DOHH2 (cell line): Measurements from ENCODE around the gene FHL3.

Experiments
- H3F3A ChIP-seq: fragments of 200-600 bp; sonication (generic), shearing (Covaris generic); 2 replicates; pipeline ENCODE4 v1.6.0; 2016; ENCODE audit warnings: antibody characterized with exemption, mild to moderate bottlenecking; ENCODE audit not compliant: control insufficient read depth, insufficient read depth
- H3K27ac ChIP-seq: fragments of 200-600 bp; sonication (generic); 2 replicates; pipeline ENCODE4 v1.5.1; 2014; ENCODE audit warnings: low read depth, mild to moderate bottlenecking, low read length, moderate library complexity
- H3K27me3 ChIP-seq: fragments of 200-600 bp; sonication (generic); 2 replicates; pipeline ENCODE4 v1.6.1; 2014; ENCODE audit warnings: mild to moderate bottlenecking, low read length, mixed read lengths; ENCODE audit not compliant: control insufficient read depth
- H3K36me3 ChIP-seq: fragments of 200-600 bp; sonication (generic); 2 replicates; pipeline ENCODE4 v1.6.1; 2014; ENCODE audit warnings: mild to moderate bottlenecking, low read length, moderate library complexity, mixed read lengths; ENCODE audit not compliant: control insufficient read depth
- H3K4me1 ChIP-seq: fragments of 200-600 bp; sonication (generic); 2 replicates; pipeline ENCODE4 v1.6.1; 2014; ENCODE audit warnings: mild to moderate bottlenecking, low read length, mixed read lengths; ENCODE audit not compliant: control insufficient read depth
- H3K4me2 ChIP-seq: fragments of 200-600 bp; sonication (generic); 2 replicates; pipeline ENCODE4 v1.6.0; 2014; ENCODE audit warnings: mild to moderate bottlenecking, low read length, moderate library complexity
- H3K4me3 ChIP-seq: fragments of 200-600 bp; sonication (generic); 2 replicates; pipeline ENCODE4 v1.5.1; 2014; ENCODE audit warnings: mild to moderate bottlenecking, low read length, mixed read lengths
- H3K79me2 ChIP-seq: fragments of 200-600 bp; sonication (generic); 2 replicates; pipeline ENCODE4 v1.6.1; 2014; ENCODE audit warnings: mild to moderate bottlenecking, low read length, mixed read lengths; ENCODE audit not compliant: control insufficient read depth
- H3K9me2 ChIP-seq: fragments of 200-600 bp; sonication (generic); replicated peaks from 2 replicates; pipeline ENCODE4 v1.6.1; 2014; ENCODE audit warnings: mild to moderate bottlenecking, low read length, mixed read lengths; ENCODE audit not compliant: control insufficient read depth
- H3K9me3 ChIP-seq: fragments of 200-600 bp; sonication (generic); 2 replicates; pipeline ENCODE4 v1.6.1; 2014; ENCODE audit warnings: antibody characterized with exemption, low read length, mixed read lengths; ENCODE audit not compliant: control insufficient read depth, insufficient read depth
- H4K20me1 ChIP-seq: fragments of 200-600 bp; sonication (generic); 2 replicates; pipeline ENCODE4 v1.6.0; 2014; ENCODE audit warnings: low read depth, mild to moderate bottlenecking, antibody characterized with exemption, low read length, moderate library complexity; ENCODE audit not compliant: control insufficient read depth, insufficient read depth
- CTCF ChIP-seq: fragments of 200-600 bp; sonication (generic); IDR thresholded peaks from one replicate; pipeline ENCODE4 v1.5.1; 2014; ENCODE audit warnings: antibody characterized with exemption, mild to moderate bottlenecking, low read depth, low read length; ENCODE audit not compliant: poor library complexity, severe bottlenecking
- EZH2phosphoT487 ChIP-seq: fragments of 200-600 bp; sonication (generic); IDR thresholded peaks from 2 replicates; pipeline ENCODE4 v1.6.1; 2017; ENCODE audit warnings: borderline replicate concordance, mild to moderate bottlenecking, antibody characterized with exemption, low read length, moderate library complexity, mixed read lengths

FHL3 gene

GRCh38 chr1:38022810-38023209 lies 17.5 kb upstream of the FHL3 start:
- Histone ChIP-seq H3K9me2 (no peaks in the 10 kb centered on the region), H3K27me3 (no peaks in the 10 kb centered on the region), H3K4me2 (no peak overlapping the region), H3K79me2 (peaks cover under 1% of the 10 kb centered on the region; the same call in 1 of the 2 replicates), H4K20me1 (no peaks in the 10 kb centered on the region), H3K4me1 (no peaks in the 10 kb centered on the region), H3K4me3 (no peak overlapping the region), H3K9me3 (no peaks in the 10 kb centered on the region), H3K27ac (no peak overlapping the region), H3F3A (no peaks in the 10 kb centered on the region), H3K36me3 (peaks cover 73% of the 10 kb centered on the region)
- TF ChIP-seq CTCF = no peak
- no peak for TF ChIP-seq EZH2phosphoT487

- H3K4me3 ChIP-seq = no peak overlapping the region
- no peaks in the 10 kb centered on the region for H3F3A ChIP-seq
- H3K27me3 ChIP-seq = no peaks in the 10 kb centered on the region
- no peaks in the 10 kb centered on the region for H3K9me2 ChIP-seq
- no peak overlapping the region for H3K4me2 ChIP-seq
- H3K9me3 ChIP-seq = no peaks in the 10 kb centered on the region
- peaks cover 8% of the 10 kb centered on the region for H3K79me2 ChIP-seq
- peaks cover 82% of the 10 kb centered on the region for H3K36me3 ChIP-seq
- H4K20me1 ChIP-seq = no peaks in the 10 kb centered on the region
- TF ChIP-seq CTCF (no peak), EZH2phosphoT487 (no peak)
- H3K4me1 ChIP-seq = no peaks in the 10 kb centered on the region
- no peak overlapping the region for H3K27ac ChIP-seq
Measured at GRCh38 chr1:38021969-38022368, 16.7 kb upstream of the FHL3 start.

GRCh38 chr1:38020396-38020795 lies 15.1 kb upstream of the FHL3 start:
- H3K4me2 ChIP-seq = no peak overlapping the region
- H3K79me2 ChIP-seq = peaks cover 24% of the 10 kb centered on the region
- H3K4me1 ChIP-seq = no peaks in the 10 kb centered on the region
- no peak overlapping the region for H3K4me3 ChIP-seq
- H3K36me3 ChIP-seq = peaks cover 88% of the 10 kb centered on the region
- H3K9me3 ChIP-seq = no peaks in the 10 kb centered on the region
- no peaks in the 10 kb centered on the region for H3F3A ChIP-seq
- no peak overlapping the region for H3K27ac ChIP-seq
- no peaks in the 10 kb centered on the region for H3K27me3 ChIP-seq
- no peaks in the 10 kb centered on the region for H4K20me1 ChIP-seq
- TF ChIP-seq EZH2phosphoT487 (no peak), CTCF (no peak)
- H3K9me2 ChIP-seq = no peaks in the 10 kb centered on the region
